Measurements from ENCODE around the gene KRTDAP. TPM values are rescaled to one million over a fixed set of nuclear protein-coding genes. Genes with fewer than 3 reads are reported as not detected.

KRTDAP gene
- total RNA-seq, 2 experiments from 2014 or later, result not detected

DNA sequence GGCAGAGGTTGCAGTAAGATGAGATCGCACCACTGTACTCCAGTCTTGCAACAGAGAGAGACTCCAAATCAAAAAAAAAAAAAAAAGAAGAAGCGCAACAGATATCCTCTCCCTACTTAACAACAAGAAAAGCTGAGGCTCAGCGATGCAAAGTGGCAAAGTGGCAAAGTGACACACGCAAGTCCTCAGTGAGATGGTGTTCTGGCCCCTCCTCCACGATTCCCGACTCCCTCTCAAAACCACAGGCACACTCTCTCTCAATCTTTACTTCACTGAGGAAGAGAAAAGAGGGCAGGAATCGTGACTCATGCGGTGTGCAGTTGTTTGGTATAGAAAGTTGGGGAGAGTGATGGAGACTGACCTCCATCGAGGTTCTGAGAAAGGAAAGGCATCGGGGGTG, 29.7 kb downstream of the KRTDAP start:
- ChIA-PET POLR2A (no interaction called here), CTCF (interaction anchor here (0.8 to 3.4 kb wide), 3 partner anchors 7 to 107 kb away, joined by 3 to 34 read pairs (median 3); no protein-coding TSS in a partner anchor)
- peaks cover 12% of the 10 kb centered on the region for H3K27me3 Mint-ChIP-seq (ENCODE audit: low read depth)
- ATAC-seq, result no peak
- no peaks in the 10 kb centered on the region for H3K36me3 Mint-ChIP-seq (ENCODE audit: low read depth)
- no peaks in the 10 kb centered on the region for H3K9me3 Mint-ChIP-seq (ENCODE audit: insufficient read depth)
- no peak for DNase-seq
- peaks cover 45% of the 10 kb centered on the region for H3K4me1 Mint-ChIP-seq (ENCODE audit: low read depth)
- peak overlapping the region; percentile 48 for H3K27ac Mint-ChIP-seq
- no peak overlapping the region for H3K4me3 Mint-ChIP-seq

DNA sequence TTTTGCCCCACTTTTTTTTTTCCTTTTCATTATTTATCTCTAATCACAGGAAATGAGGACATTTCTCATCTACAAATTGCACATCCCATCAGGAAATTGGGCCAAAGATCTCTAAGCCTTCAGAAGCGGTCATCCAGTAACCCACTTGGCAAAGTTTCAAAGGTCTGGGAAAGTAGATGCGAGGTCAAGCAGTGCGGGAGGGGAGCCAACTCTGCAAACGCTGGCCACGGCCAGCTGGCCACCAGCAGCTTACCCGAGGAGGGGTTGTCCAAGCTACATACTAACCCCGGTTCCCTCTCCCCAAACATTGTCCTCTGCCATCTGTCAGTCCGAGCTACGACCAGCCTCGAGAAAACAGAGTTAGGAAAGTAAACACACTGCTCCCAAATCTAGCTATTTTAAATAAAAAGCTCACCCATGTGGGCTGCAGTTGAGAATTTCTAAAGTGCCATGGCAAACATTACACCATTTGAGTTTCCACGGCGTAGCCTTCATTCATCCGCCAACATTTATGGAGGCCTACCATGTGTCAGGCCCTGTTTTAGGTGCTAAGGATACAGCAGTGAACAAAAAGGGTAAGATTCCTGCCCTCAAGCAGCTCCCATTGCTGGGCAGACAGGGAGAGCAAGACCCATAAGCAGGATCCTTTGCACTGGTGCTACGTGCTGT, 30.7 kb downstream of the KRTDAP start:
- DNase-seq (no peak), ATAC-seq (no peak)
- ChIA-PET POLR2A (no interaction called here), CTCF (interaction anchor here (0.8 to 2.9 kb wide), 6 partner anchors 8 to 415 kb away, joined by 3 to 13 read pairs (median 3); no protein-coding TSS in a partner anchor)
- H3K27ac Mint-ChIP-seq, result no peak overlapping the region
- H3K9me3 Mint-ChIP-seq (ENCODE audit: insufficient read depth), result no peaks in the 10 kb centered on the region
- peaks cover 46% of the 10 kb centered on the region for H3K4me1 Mint-ChIP-seq (ENCODE audit: low read depth)
- H3K36me3 Mint-ChIP-seq (ENCODE audit: low read depth), result no peaks in the 10 kb centered on the region
- peaks cover 7% of the 10 kb centered on the region for H3K27me3 Mint-ChIP-seq (ENCODE audit: low read depth)
- H3K4me3 Mint-ChIP-seq, result no peak overlapping the region

DNA sequence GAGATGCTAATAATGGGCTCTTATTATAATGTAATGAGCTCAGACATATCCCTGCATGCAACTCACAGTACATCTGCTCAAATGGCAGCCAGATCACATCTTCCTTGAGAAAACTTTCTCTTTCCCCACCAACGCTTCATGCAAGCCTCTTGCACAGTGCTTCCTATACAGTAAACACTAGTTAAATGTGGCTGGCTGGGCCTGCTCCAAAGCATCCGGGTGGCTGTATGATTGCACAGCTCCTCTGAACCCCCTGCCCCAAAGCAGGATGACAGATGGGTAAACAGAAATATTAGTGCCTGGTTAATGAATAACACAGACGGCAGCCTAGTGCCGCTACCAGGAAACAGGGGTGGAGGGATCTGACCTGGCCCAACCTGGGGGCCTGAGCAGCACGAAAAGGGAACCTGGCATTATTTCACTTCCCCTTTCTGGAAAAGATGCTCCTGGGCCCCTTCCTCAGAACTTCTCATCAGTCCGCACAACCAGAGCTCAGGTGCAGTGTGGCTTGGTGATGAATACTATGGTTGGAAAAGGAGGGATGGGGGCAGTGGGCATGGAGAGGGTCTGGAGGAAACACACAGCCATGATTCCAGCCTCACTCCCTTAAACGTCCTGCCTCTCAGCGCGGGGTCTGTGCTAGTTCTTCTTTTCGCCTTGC, 31.4 kb downstream of the KRTDAP start:
- H3K4me3 Mint-ChIP-seq, result no peak overlapping the region
- peaks cover 42% of the 10 kb centered on the region for H3K4me1 Mint-ChIP-seq (ENCODE audit: low read depth)
- H3K27me3 Mint-ChIP-seq (ENCODE audit: low read depth), result peaks cover 7% of the 10 kb centered on the region
- H3K9me3 Mint-ChIP-seq (ENCODE audit: insufficient read depth), result no peaks in the 10 kb centered on the region
- no peak overlapping the region for H3K27ac Mint-ChIP-seq
- ChIA-PET CTCF (interaction anchor here (0.9 to 2.9 kb wide), 3 partner anchors 10 to 106 kb away, joined by 3 to 13 read pairs (median 6); no protein-coding TSS in a partner anchor), POLR2A (no interaction called here)
- H3K36me3 Mint-ChIP-seq (ENCODE audit: low read depth), result no peaks in the 10 kb centered on the region
- ATAC-seq (no peak), DNase-seq (no peak)

DNA sequence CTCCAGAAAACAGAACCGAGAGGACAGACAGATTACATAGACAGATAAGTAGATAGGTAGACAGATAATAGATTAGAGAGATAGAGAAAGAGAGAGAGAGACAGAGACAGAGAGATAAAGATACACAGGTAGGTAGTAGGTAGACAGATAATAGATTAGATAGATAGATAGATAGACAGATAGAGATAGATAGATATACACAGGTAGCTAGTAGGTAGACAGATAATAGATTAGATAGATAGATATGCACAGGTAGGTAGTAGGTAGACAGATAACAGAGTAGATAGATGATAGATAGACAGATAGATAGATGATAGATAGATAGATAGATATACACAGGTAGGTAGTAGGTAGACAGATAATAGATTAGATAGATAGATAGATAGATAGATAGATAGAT, 32.1 kb downstream of the KRTDAP start:
- CTCF ChIA-PET, result interaction anchor here (2.9 kb wide), 1 partner anchor 10 kb away, joined by 13 read pairs; no protein-coding TSS in a partner anchor
- Mint-ChIP-seq H3K27me3 (ENCODE audit: low read depth) (peaks cover 7% of the 10 kb centered on the region), H3K9me3 (ENCODE audit: insufficient read depth) (no peaks in the 10 kb centered on the region), H3K36me3 (ENCODE audit: low read depth) (no peaks in the 10 kb centered on the region), H3K4me1 (ENCODE audit: low read depth) (peaks cover 35% of the 10 kb centered on the region), H3K27ac (no peak overlapping the region), H3K4me3 (no peak overlapping the region)
- ATAC-seq (no peak), DNase-seq (no peak)
- POLR2A ChIA-PET, result no interaction called here

GRCh38 chr19:35457173-35457572, 33.1 kb downstream of the KRTDAP start:
- POLR2A ChIA-PET, result no interaction called here
- H3K4me1 Mint-ChIP-seq (ENCODE audit: low read depth), result peaks cover 28% of the 10 kb centered on the region
- no peaks in the 10 kb centered on the region for H3K9me3 Mint-ChIP-seq (ENCODE audit: insufficient read depth)
- CTCF ChIA-PET, result interaction anchor here (2.9 kb wide), 1 partner anchor 11 kb away, joined by 13 read pairs; no protein-coding TSS in a partner anchor
- no peak for DNase-seq
- no peaks in the 10 kb centered on the region for H3K36me3 Mint-ChIP-seq (ENCODE audit: low read depth)
- ATAC-seq, result no peak
- peaks cover 13% of the 10 kb centered on the region for H3K27me3 Mint-ChIP-seq (ENCODE audit: low read depth)
- no peak overlapping the region for H3K27ac Mint-ChIP-seq
- H3K4me3 Mint-ChIP-seq, result no peak overlapping the region

- DNase-seq, result no peak
- H3K27ac Mint-ChIP-seq, result no peak overlapping the region
Observed at GRCh38 chr19:35455616-35456201, 34.6 kb downstream of the KRTDAP start.

DNA sequence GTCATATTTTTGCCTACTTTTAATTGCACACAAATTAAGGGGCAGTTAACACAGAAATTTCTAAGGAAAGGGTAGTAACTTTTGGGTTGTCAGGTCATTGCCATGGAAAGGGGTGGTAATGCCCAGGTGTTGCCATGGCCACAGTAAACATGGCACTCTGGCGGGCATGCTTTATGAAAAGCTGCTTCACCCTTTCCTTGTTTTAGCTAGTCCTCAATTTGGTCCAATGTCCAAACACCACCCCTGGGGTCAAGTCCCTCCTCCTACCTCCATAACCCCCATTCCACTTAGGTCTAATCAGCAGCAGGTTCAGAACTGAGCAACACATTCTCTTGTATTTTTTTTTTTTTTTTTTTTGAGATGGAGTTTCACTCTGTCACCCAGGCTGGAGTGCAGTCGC, 35.6 kb downstream of the KRTDAP start:
- no peak for ATAC-seq
- no peak for DNase-seq
- CTCF ChIA-PET, result interaction anchor here (1.0 to 1.7 kb wide), 4 partner anchors 14 to 41 kb away, joined by 3 read pairs; no protein-coding TSS in a partner anchor
- Mint-ChIP-seq H3K27ac (no peak overlapping the region), H3K36me3 (ENCODE audit: low read depth) (no peaks in the 10 kb centered on the region), H3K4me3 (no peak overlapping the region), H3K9me3 (ENCODE audit: insufficient read depth) (no peaks in the 10 kb centered on the region), H3K4me1 (ENCODE audit: low read depth) (peaks cover 35% of the 10 kb centered on the region), H3K27me3 (ENCODE audit: low read depth) (peaks cover 15% of the 10 kb centered on the region)
- POLR2A ChIA-PET, result no interaction called here

More at GRCh38 chr19:35455616-35456201, 34.6 kb downstream of the KRTDAP start:
- CTCF ChIA-PET, result interaction anchor here (1.0 to 1.3 kb wide), 2 partner anchors 16 to 40 kb away, joined by 3 read pairs; no protein-coding TSS in a partner anchor
- POLR2A ChIA-PET, result no interaction called here
- H3K27me3 Mint-ChIP-seq (ENCODE audit: low read depth), result peaks cover 13% of the 10 kb centered on the region
- ATAC-seq, result no peak
- no peaks in the 10 kb centered on the region for H3K36me3 Mint-ChIP-seq (ENCODE audit: low read depth)
- peaks cover 35% of the 10 kb centered on the region for H3K4me1 Mint-ChIP-seq (ENCODE audit: low read depth)
- no peaks in the 10 kb centered on the region for H3K9me3 Mint-ChIP-seq (ENCODE audit: insufficient read depth)
- H3K4me3 Mint-ChIP-seq, result no peak overlapping the region

DNA sequence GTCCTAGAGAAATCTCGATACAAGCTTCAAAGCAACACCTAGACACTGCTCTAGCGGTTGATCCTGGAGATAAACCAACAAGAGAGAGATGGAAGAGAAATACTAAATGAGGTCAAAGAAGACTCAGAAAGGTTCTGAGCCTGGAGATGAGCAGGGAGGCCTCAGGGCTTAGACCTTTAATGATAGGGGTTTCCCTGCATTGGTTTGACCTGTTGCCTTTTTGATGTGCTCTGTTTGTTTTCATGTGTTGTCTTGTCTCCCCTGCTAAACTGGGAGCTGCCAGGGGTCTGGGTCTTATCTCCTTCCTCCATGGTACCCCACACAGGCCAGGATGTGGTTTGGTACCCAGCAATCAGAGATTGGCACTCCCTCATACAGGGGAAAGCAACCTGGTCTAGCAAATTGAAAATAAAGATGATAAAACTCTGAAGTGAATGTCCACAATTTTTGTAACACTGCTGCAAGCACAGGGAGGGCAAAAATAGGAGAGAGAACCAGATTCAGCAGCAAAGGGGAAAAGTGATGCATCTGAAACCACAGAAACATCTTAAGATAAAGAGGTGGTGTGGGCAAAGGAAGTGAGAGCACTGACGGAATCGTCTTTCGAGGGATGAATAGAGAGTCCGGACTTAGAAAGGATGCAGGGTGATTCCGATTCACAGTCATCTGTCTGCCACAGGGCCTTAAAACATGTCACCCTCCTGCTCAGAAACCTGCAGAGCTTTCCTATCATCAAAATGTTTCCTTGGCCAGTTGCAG, 38.7 kb downstream of the KRTDAP start:
- H3K27ac Mint-ChIP-seq, result peak overlapping the region; percentile 7
- H3K27me3 Mint-ChIP-seq (ENCODE audit: low read depth), result peaks cover 32% of the 10 kb centered on the region
- POLR2A ChIA-PET, result no interaction called here
- peak overlapping the region; percentile 4 for H3K4me3 Mint-ChIP-seq
- peak; percentile 46 for DNase-seq
- H3K4me1 Mint-ChIP-seq (ENCODE audit: low read depth), result peaks cover 52% of the 10 kb centered on the region
- no peaks in the 10 kb centered on the region for H3K36me3 Mint-ChIP-seq (ENCODE audit: low read depth)
- no peaks in the 10 kb centered on the region for H3K9me3 Mint-ChIP-seq (ENCODE audit: insufficient read depth)
- CTCF ChIA-PET, result interaction anchor here (1.4 to 3.9 kb wide), 3 partner anchors 11 to 16 kb away, joined by 3 to 13 read pairs (median 5); no protein-coding TSS in a partner anchor
- ATAC-seq, result peak; percentile 70

GRCh38 chr19:35449359-35450043, 40.8 kb downstream of the KRTDAP start:
- peaks cover 55% of the 10 kb centered on the region for H3K4me1 Mint-ChIP-seq (ENCODE audit: low read depth)

DNA sequence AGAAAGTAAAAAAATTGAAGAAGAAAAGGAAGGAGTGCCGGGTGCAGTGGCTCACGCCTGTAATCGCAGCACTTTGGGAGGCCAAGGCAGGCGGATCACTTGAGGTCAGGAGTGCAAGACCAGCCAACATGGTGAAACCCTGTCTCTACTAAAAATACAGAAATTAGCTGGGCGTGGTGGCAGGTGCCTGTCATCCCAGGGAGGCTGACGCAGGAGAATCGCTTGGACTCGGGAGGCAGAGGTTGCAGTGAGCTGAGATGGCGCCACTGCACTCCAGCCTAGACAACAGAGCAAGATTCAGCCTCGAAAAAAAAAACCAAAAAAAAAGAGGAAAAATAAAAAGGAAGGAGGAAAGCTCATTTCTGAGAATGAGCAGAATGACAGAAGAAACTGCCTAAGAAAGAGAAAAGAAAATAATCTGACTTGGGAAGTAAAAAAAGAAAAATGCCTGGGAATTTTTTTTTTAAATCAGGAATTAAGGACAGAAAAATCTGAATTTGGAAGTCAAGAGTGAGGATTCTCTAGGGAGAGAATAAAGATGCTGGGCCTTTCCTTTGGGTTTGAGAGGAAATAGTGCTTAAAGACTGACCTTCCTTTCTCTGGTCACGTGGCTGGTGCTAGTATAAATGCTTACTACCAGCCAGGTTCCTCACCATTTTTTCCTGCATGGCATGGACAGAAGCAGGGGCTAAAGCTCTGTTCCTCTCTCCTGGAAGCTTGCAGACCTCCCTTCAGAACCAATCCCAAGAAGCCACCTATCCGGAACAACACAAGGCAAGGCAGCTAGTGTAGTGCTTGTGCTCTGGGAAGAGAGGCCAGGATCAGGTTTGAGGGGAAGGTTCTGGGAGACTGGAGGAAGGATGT, 42.4 kb downstream of the KRTDAP start, which contains the start of gene FFAR2:
TSS of gene FFAR2 (plus strand) at position 652 of the 864 bp plus-strand sequence. CDS start 1,458 bp downstream, outside the sequence.
- ChIA-PET CTCF (interaction anchor here (0.9 to 1.7 kb wide), 2 partner anchors 15 to 18 kb away, joined by 4 to 8 read pairs; no protein-coding TSS in a partner anchor), POLR2A (no interaction called here)
- H3K4me1 Mint-ChIP-seq (ENCODE audit: low read depth), result peaks cover 55% of the 10 kb centered on the region
- peaks cover 43% of the 10 kb centered on the region for H3K27me3 Mint-ChIP-seq (ENCODE audit: low read depth)
- no peak within 1 kb of the TSS for H3K27ac Mint-ChIP-seq
- no peak for DNase-seq
- H3K4me3 Mint-ChIP-seq, result no peak within 1 kb of the TSS
- no peak for ATAC-seq
- H3K36me3 Mint-ChIP-seq (ENCODE audit: low read depth), result no peaks in the 10 kb centered on the region
- no peaks in the 10 kb centered on the region for H3K9me3 Mint-ChIP-seq (ENCODE audit: insufficient read depth)

More at GRCh38 chr19:35449359-35450043, 40.8 kb downstream of the KRTDAP start:
- DNase-seq, result no peak
- Mint-ChIP-seq H3K36me3 (ENCODE audit: low read depth) (no peaks in the 10 kb centered on the region), H3K27me3 (ENCODE audit: low read depth) (peaks cover 43% of the 10 kb centered on the region), H3K27ac (no peak overlapping the region), H3K4me3 (no peak overlapping the region), H3K9me3 (ENCODE audit: insufficient read depth) (no peaks in the 10 kb centered on the region)
- ChIA-PET CTCF (interaction anchor here (3.9 kb wide), 1 partner anchor 13 kb away, joined by 13 read pairs; no protein-coding TSS in a partner anchor), POLR2A (no interaction called here)
- ATAC-seq, result no peak
